ENCODE results near the gene METTL13. TPM values are rescaled to one million over a fixed set of nuclear protein-coding genes. Genes with fewer than 3 reads are reported as not detected.

Gene METTL13
- total and polyA plus RNA-seq, 2 of the 8 experiments (the other 6 are each of a cell fraction or from before 2014, with no cell fraction given): 38.1 to 66.3 TPM

- Histone ChIP-seq H2BK5ac (ENCODE audit: low read depth, low read length) (no peak overlapping the region), H2AK5ac (ENCODE audit: low read depth, low read length) (no peak overlapping the region), H3K18ac (ENCODE audit: extremely low read depth, low read length) (no peak overlapping the region), H2BK20ac (ENCODE audit: low read length) (no peak overlapping the region), H3K4ac (replicated peaks; ENCODE audit: insufficient read length, low read depth, low read length) (no peak overlapping the region), H2BK15ac (ENCODE audit: low read length) (no peak overlapping the region), H4K5ac (ENCODE audit: insufficient read length, low read depth, low read length) (no peak overlapping the region), H2AFZ (ENCODE audit: low read length) (no peak overlapping the region), H3K4me1 (replicated peaks in 1 of 4; ENCODE audit: control insufficient read depth in 3 of 4, insufficient read depth in 4 of 4, low read length in 3 of 4) (no peaks in the 10 kb centered on the region), H3K79me2 (ENCODE audit: control insufficient read depth in 1 of 2, insufficient read depth in 2 of 2, low read length in 2 of 2) (no peaks in the 10 kb centered on the region), H3K27me3 (replicated peaks in 1 of 4; ENCODE audit: control insufficient read depth in 3 of 4, extremely low read depth in 1 of 4, insufficient read depth in 3 of 4, low read length in 3 of 4) (no peaks in the 10 kb centered on the region), H3K56ac (replicated peaks; ENCODE audit: insufficient read length, low read depth, low read length) (no peak overlapping the region), H3K4me2 (ENCODE audit: insufficient read depth in 1 of 2, low read depth in 2 of 2, low read length in 2 of 2) (no peak overlapping the region), H3K23ac (ENCODE audit: insufficient read length) (no peak overlapping the region), H3K9me3 (ENCODE audit: insufficient read depth in 2 of 2, low read depth in 1 of 2, low read length in 1 of 2) (no peaks in the 10 kb centered on the region), H4K91ac (replicated peaks; ENCODE audit: insufficient read length, low read length) (no peak overlapping the region), H2BK120ac (replicated peaks; ENCODE audit: low read depth, low read length) (no peak overlapping the region), H4K20me1 (replicated peaks in 1 of 2; ENCODE audit: control insufficient read depth in 1 of 2, insufficient read depth in 2 of 2, low read length in 2 of 2) (no peaks in the 10 kb centered on the region), H3K9ac (replicated peaks in 1 of 4; ENCODE audit: extremely low read depth in 1 of 4, low read depth in 3 of 4, low read length in 3 of 4) (no peak overlapping the region), H3K4me3 (ENCODE audit: extremely low read depth in 1 of 4, insufficient read depth in 2 of 4, low read depth in 3 of 4, low read length in 4 of 4) (no peak overlapping the region), H3K14ac (ENCODE audit: insufficient read length) (no peak overlapping the region), H3K23me2 (ENCODE audit: low read depth, low read length) (no peaks in the 10 kb centered on the region), H2BK12ac (ENCODE audit: low read depth, low read length) (no peak overlapping the region), H4K8ac (ENCODE audit: extremely low read depth, insufficient read depth, low read length) (no peak overlapping the region), H3K36me3 (ENCODE audit: control insufficient read depth in 2 of 4, insufficient read depth in 4 of 4, low read length in 3 of 4) (no peaks in the 10 kb centered on the region), H3K27ac (ENCODE audit: low read depth, low read length) (no peak overlapping the region), H3K79me1 (ENCODE audit: low read depth, low read length) (no peaks in the 10 kb centered on the region)
- ChIA-PET POLR2A (ENCODE audit: partially characterized antibody) (no interaction called here), CTCF (ENCODE audit: partially characterized antibody) (interaction anchor here (0.6 to 2.6 kb wide), 5 partner anchors 11 to 151 kb away, joined by 3 to 9 read pairs (median 6); no protein-coding TSS in a partner anchor)
- DNase-seq (ENCODE audit: low read depth in 1 of 2, low spot score in 2 of 2): no peak
- 84% methylated on average over 2 of the region's 2 CpGs; no CpG with 5 or more reads in 1 of the 2 experiments for WGBS, 2 experiments (ENCODE audit: extremely low coverage in 1 of 2, insufficient coverage in 1 of 2, insufficient read length in 1 of 2, insufficient replicate concordance in 2 of 2, low coverage in 1 of 2, low lambda C conversion rate in 2 of 2, missing lambda C conversion rate in 1 of 2)
- FAIRE-seq: no peak
- TF ChIP-seq EGR1 (IDR thresholded peaks at IDR 0.05; ENCODE audit: borderline replicate concordance, low read depth, low read length): no peak
- no peak for TF ChIP-seq FOSL1 (IDR thresholded peaks at IDR 0.05; ENCODE audit: insufficient read depth, low read depth, low read length)
- TF ChIP-seq SP2 (IDR thresholded peaks at IDR 0.05; ENCODE audit: low read length): no peak
- no peak for TF ChIP-seq SAP30 (IDR thresholded peaks at IDR 0.05; ENCODE audit: insufficient read depth, insufficient replicate concordance, low read length)
- TF ChIP-seq USF2 (IDR thresholded peaks at IDR 0.05; ENCODE audit: low read length): no peak
- TF ChIP-seq ZNF274 (IDR thresholded peaks at IDR 0.05; ENCODE audit: borderline replicate concordance, extremely low read depth, low read length): no peak
- no peak for TF ChIP-seq CHD2 (IDR thresholded peaks at IDR 0.05; ENCODE audit: low read length)
- no peak for TF ChIP-seq KDM5A (IDR thresholded peaks at IDR 0.05; ENCODE audit: low read length)
- no peak for TF ChIP-seq EZH2 (IDR thresholded peaks at IDR 0.05; ENCODE audit: low read depth, low read length, severe bottlenecking)
- no peak for TF ChIP-seq CBX5 (IDR thresholded peaks at IDR 0.05; ENCODE audit: low read depth, low read length)
- no peak for TF ChIP-seq NANOG (IDR thresholded peaks at IDR 0.05; ENCODE audit: insufficient read depth, low read depth, low read length, poor library complexity, severe bottlenecking)
- TF ChIP-seq TBP (IDR thresholded peaks at IDR 0.05; ENCODE audit: low read depth, low read length): no peak
- no peak for TF ChIP-seq SIN3A (conservative IDR thresholded peaks at IDR 0.05 in 1 of 2, IDR thresholded peaks at IDR 0.05 in 1 of 2; ENCODE audit: low read depth in 1 of 2, low read length in 2 of 2)
Measured at GRCh38 chr1:171834821-171835220, 53.4 kb downstream of the METTL13 start.
